Fibroblast of lung (primary cell): ENCODE results near the gene ABHD15. TPM values are rescaled to one million over a fixed set of nuclear protein-coding genes. Genes with fewer than 3 reads are reported as not detected.

Source experiments
- DNase-seq, 2 donors: peaks; one replicate each; pipeline versions ENCODE4 v3.0.0 to v3.0.0-alpha.2; 2010; ENCODE audit warnings: low read depth in 2 of 2
- H2AFZ ChIP-seq: 2 replicates; pipeline ENCODE4 v1.5.1; 2012; ENCODE audit warnings: low read length, control low read depth, inconsistent platforms
- H3K27ac ChIP-seq: 2 replicates; pipeline ENCODE4 v1.5.1; 2011; ENCODE audit warnings: low read length, control low read depth; ENCODE audit not compliant: insufficient read depth
- H3K27me3 ChIP-seq: 2 replicates; pipeline ENCODE4 v1.5.1; 2011; ENCODE audit warnings: mild to moderate bottlenecking, low read length; ENCODE audit not compliant: control insufficient read depth, insufficient read depth
- H3K36me3 ChIP-seq: 2 replicates; pipeline ENCODE4 v1.5.1; 2011; ENCODE audit warnings: low read length; ENCODE audit not compliant: control insufficient read depth, insufficient read depth
- H3K4me1 ChIP-seq: 2 replicates; pipeline ENCODE4 v1.5.1; 2011; ENCODE audit warnings: low read length; ENCODE audit not compliant: control insufficient read depth, insufficient read depth; ENCODE audit errors: extremely low read depth
- H3K4me2 ChIP-seq: 2 replicates; pipeline ENCODE4 v1.5.1; 2011; ENCODE audit warnings: low read length, control low read depth; ENCODE audit not compliant: insufficient read depth; ENCODE audit errors: extremely low read depth
- H3K4me3 ChIP-seq, 4 experiments: fragments of 200-600 bp in 1 of 4; sonication (generic) in 1 of 4; replicated peaks in 1 of 4; 2 replicates each; pipeline ENCODE4 v1.5.1; 2011 to 2016; ENCODE audit warnings: low read length in 4 of 4, low read depth in 3 of 4, mild to moderate bottlenecking in 3 of 4, control low read depth in 2 of 4, inconsistent platforms in 1 of 4, mixed read lengths in 1 of 4; ENCODE audit not compliant: insufficient read depth in 1 of 4; ENCODE audit errors: control extremely low read depth in 1 of 4
- H3K79me2 ChIP-seq: 2 replicates; pipeline ENCODE4 v1.5.1; 2012; ENCODE audit warnings: mild to moderate bottlenecking, low read length, inconsistent platforms; ENCODE audit not compliant: control insufficient read depth, insufficient read depth
- H3K9ac ChIP-seq: 2 replicates; pipeline ENCODE4 v1.5.1; 2011; ENCODE audit warnings: mild to moderate bottlenecking, low read length, control low read depth; ENCODE audit not compliant: insufficient read depth
- H3K9me3 ChIP-seq: 2 replicates; pipeline ENCODE4 v1.5.1; 2012; ENCODE audit warnings: low read depth, low read length; ENCODE audit not compliant: control insufficient read depth, insufficient read depth
- H4K20me1 ChIP-seq: 2 replicates; pipeline ENCODE4 v1.5.1; 2011; ENCODE audit warnings: low read length; ENCODE audit not compliant: control insufficient read depth, insufficient read depth; ENCODE audit errors: extremely low read depth
- CTCF ChIP-seq, 2 donors: IDR thresholded peaks in 1 of 2; conservative IDR thresholded peaks in 1 of 2; 1 replicate in 1 of 2; 2 replicates in 1 of 2; pipeline ENCODE4 v1.5.1; 2011 to 2012; ENCODE audit warnings: low read length in 2 of 2, control low read depth in 1 of 2, inconsistent platforms in 1 of 2, low read depth in 1 of 2, mild to moderate bottlenecking in 1 of 2
- EZH2 ChIP-seq: IDR thresholded peaks from 2 replicates; pipeline ENCODE4 v1.5.1; 2012; ENCODE audit warnings: low read length, control low read depth, mild to moderate bottlenecking; ENCODE audit errors: missing control alignments
- polyA plus RNA-seq, 2 donors: library from polyadenylated mRNA; depleted of rRNA in 1 of 2; stranded (reverse) in 1 of 2; unstranded in 1 of 2; fragments of >200 nt; gene quantifications; 2 replicates each; pipeline ENCODE4 v1.2.1, GENCODE V29; 2011 to 2012; ENCODE audit warnings: missing spikeins in 1 of 2
- total RNA-seq: library from RNA; depleted of rRNA; stranded (reverse); fragments of >200 nt; gene quantifications from 2 replicates; pipeline ENCODE4 v1.2.1, GENCODE V29; 2014

ABHD15 gene
- total and polyA plus RNA-seq, 2 donors (not counting 1 experiment from before 2014, with no cell fraction given), result 4.1 to 11.9 TPM

- H3K27ac ChIP-seq, result no peak overlapping the region
- no peaks in the 10 kb centered on the region for H4K20me1 ChIP-seq
- H3K9me3 ChIP-seq, result no peaks in the 10 kb centered on the region
- H3K36me3 ChIP-seq, result peaks cover 32% of the 10 kb centered on the region
- no peak overlapping the region for H3K4me2 ChIP-seq
- no peaks in the 10 kb centered on the region for H3K79me2 ChIP-seq
- no peak overlapping the region for H3K4me3 ChIP-seq
- no peak overlapping the region for H3K9ac ChIP-seq
- no peak for DNase-seq
- TF ChIP-seq CTCF (conservative IDR thresholded peaks at IDR 0.05 in 1 of 2, IDR thresholded peaks at IDR 0.05 in 1 of 2; ENCODE audit: low read depth in 1 of 2, low read length in 2 of 2) (no peak), EZH2 (no peak)
- H3K4me1 ChIP-seq, result peaks cover 10% of the 10 kb centered on the region
- H2AFZ ChIP-seq, result no peak overlapping the region
- no peaks in the 10 kb centered on the region for H3K27me3 ChIP-seq
Measured at GRCh38 chr17:29571486-29571882, 4.6 kb upstream of the ABHD15 start.

GRCh38 chr17:29570521-29570920, 3.7 kb upstream of the ABHD15 start:
- peaks cover 10% of the 10 kb centered on the region for H3K4me1 ChIP-seq
- H4K20me1 ChIP-seq, result no peaks in the 10 kb centered on the region
- no peaks in the 10 kb centered on the region for H3K27me3 ChIP-seq
- no peak for DNase-seq
- no peak overlapping the region for H3K9ac ChIP-seq
- H3K36me3 ChIP-seq, result peaks cover 25% of the 10 kb centered on the region
- no peak overlapping the region for H3K4me2 ChIP-seq
- TF ChIP-seq CTCF (conservative IDR thresholded peaks at IDR 0.05 in 1 of 2, IDR thresholded peaks at IDR 0.05 in 1 of 2; ENCODE audit: low read depth in 1 of 2, low read length in 2 of 2), result no peak
- TF ChIP-seq EZH2, result no peak
- no peak overlapping the region for H2AFZ ChIP-seq
- H3K27ac ChIP-seq, result no peak overlapping the region
- H3K4me3 ChIP-seq, result no peak overlapping the region
- H3K79me2 ChIP-seq, result no peaks in the 10 kb centered on the region
- no peaks in the 10 kb centered on the region for H3K9me3 ChIP-seq

GRCh38 chr17:29569245-29569950, 2.6 kb upstream of the ABHD15 start:
- Histone ChIP-seq H3K27ac (peak overlapping the region; percentile 67), H3K9ac (peak overlapping the region; percentile 55), H3K36me3 (peaks cover 15% of the 10 kb centered on the region), H2AFZ (peak overlapping the region; percentile 75), H3K4me2 (peak overlapping the region; percentile 96), H3K4me3 (peak overlapping the region; percentile 63 to 75 (median 66)), H3K27me3 (no peaks in the 10 kb centered on the region), H3K79me2 (no peaks in the 10 kb centered on the region), H3K4me1 (peaks cover 10% of the 10 kb centered on the region), H3K9me3 (no peaks in the 10 kb centered on the region), H4K20me1 (no peaks in the 10 kb centered on the region)
- no peak for TF ChIP-seq CTCF (conservative IDR thresholded peaks at IDR 0.05 in 1 of 2, IDR thresholded peaks at IDR 0.05 in 1 of 2; ENCODE audit: low read depth in 1 of 2, low read length in 2 of 2)
- no peak for TF ChIP-seq EZH2
- no peak for DNase-seq
